Right atrium auricular region (tissue), 2 donors: ENCODE data around the gene PRKCE. TPM values are rescaled to one million over a fixed set of nuclear protein-coding genes. Genes with fewer than 3 reads are reported as not detected.

Experiments
- DNase-seq: peaks from one replicate; pipeline ENCODE4 v3.0.0-alpha.2; 2019; ENCODE audit warnings: low spot score
- H3K27ac ChIP-seq, 2 donors: fragments of 200-600 bp; sonication (generic); 1 replicate in 1 of 2; 2 replicates in 1 of 2; pipeline ENCODE4 v1.5.1; 2016 to 2019
- H3K27me3 ChIP-seq, 2 donors: fragments of 200-600 bp; sonication (generic); one replicate each; pipeline versions ENCODE4 v1.5.1 to v1.6.0; 2017 to 2019
- H3K36me3 ChIP-seq: fragments of 200-600 bp; sonication (generic); one replicate; pipeline ENCODE4 v1.5.1; 2016
- H3K4me1 ChIP-seq, 2 donors: fragments of 200-600 bp; sonication (generic); one replicate each; pipeline versions ENCODE4 v1.5.1 to v1.6.0; 2017 to 2019
- H3K4me3 ChIP-seq, 2 donors: fragments of 200-600 bp; sonication (generic); 1 replicate in 1 of 2; 2 replicates in 1 of 2; pipeline ENCODE4 v1.5.1; 2017 to 2019; ENCODE audit warnings: mild to moderate bottlenecking in 1 of 2, moderate library complexity in 1 of 2
- H3K9me3 ChIP-seq, 2 donors: fragments of 200-600 bp; sonication (generic); one replicate each; pipeline ENCODE4 v1.5.1; 2019
- total RNA-seq, 2 donors: library from RNA; depleted of rRNA; stranded (reverse); fragments of >200 nt; gene quantifications; one replicate each; pipeline ENCODE4 v1.1.0, GENCODE V29; 2016
- TF ChIP-seq, protein P1 (sequence below), 2 donors: fragments of 200-600 bp; sonication (generic); IDR thresholded peaks; one replicate each; pipeline ENCODE4 v1.5.1; 2019; ENCODE audit warnings: antibody characterized with exemption in 2 of 2

The PRKCE gene
- total RNA-seq, 2 donors from 2014 or later = 7.2 to 11.8 TPM

- Histone ChIP-seq H3K27ac (no peak overlapping the region), H3K36me3 (no peaks in the 10 kb centered on the region), H3K4me1 (peaks cover 0 to 4% of the 10 kb centered on the region in 2 donors), H3K9me3 (no peaks in the 10 kb centered on the region), H3K4me3 (no peak overlapping the region), H3K27me3 (no peaks in the 10 kb centered on the region)
- peak; percentile 21 for DNase-seq
- TF ChIP-seq, protein P1, sequence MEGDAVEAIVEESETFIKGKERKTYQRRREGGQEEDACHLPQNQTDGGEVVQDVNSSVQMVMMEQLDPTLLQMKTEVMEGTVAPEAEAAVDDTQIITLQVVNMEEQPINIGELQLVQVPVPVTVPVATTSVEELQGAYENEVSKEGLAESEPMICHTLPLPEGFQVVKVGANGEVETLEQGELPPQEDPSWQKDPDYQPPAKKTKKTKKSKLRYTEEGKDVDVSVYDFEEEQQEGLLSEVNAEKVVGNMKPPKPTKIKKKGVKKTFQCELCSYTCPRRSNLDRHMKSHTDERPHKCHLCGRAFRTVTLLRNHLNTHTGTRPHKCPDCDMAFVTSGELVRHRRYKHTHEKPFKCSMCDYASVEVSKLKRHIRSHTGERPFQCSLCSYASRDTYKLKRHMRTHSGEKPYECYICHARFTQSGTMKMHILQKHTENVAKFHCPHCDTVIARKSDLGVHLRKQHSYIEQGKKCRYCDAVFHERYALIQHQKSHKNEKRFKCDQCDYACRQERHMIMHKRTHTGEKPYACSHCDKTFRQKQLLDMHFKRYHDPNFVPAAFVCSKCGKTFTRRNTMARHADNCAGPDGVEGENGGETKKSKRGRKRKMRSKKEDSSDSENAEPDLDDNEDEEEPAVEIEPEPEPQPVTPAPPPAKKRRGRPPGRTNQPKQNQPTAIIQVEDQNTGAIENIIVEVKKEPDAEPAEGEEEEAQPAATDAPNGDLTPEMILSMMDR (IDR thresholded peaks at IDR 0.05) = no peak
These were observed 293.8 kb downstream of the PRKCE start for GRCh38 chr2:45945302-45945717.

GRCh38 chr2:45946023-45946422 lies 294.5 kb downstream of the PRKCE start:
- DNase-seq = peak; percentile 13
- TF ChIP-seq, protein P1 (IDR thresholded peaks at IDR 0.05) = no peak
- H3K36me3 ChIP-seq = no peaks in the 10 kb centered on the region
- H3K9me3 ChIP-seq = no peaks in the 10 kb centered on the region
- peaks cover 0 to 11% of the 10 kb centered on the region in 2 donors for H3K4me1 ChIP-seq
- H3K27ac ChIP-seq = no peak overlapping the region
- H3K4me3 ChIP-seq = no peak overlapping the region
- H3K27me3 ChIP-seq = no peaks in the 10 kb centered on the region

- no peaks in the 10 kb centered on the region for H3K36me3 ChIP-seq
- no peaks in the 10 kb centered on the region for H3K27me3 ChIP-seq
- DNase-seq = peak; percentile 30
- H3K27ac ChIP-seq = no peak overlapping the region
- H3K4me1 ChIP-seq = peaks cover 0 to 14% of the 10 kb centered on the region in 2 donors
- H3K9me3 ChIP-seq = no peaks in the 10 kb centered on the region
- no peak overlapping the region for H3K4me3 ChIP-seq
- TF ChIP-seq, protein P1 (IDR thresholded peaks at IDR 0.05) = no peak
These were observed 299.1 kb downstream of the PRKCE start for GRCh38 chr2:45950606-45951005.

- H3K27me3 ChIP-seq = no peaks in the 10 kb centered on the region
- peaks cover 0 to 14% of the 10 kb centered on the region in 2 donors for H3K4me1 ChIP-seq
- TF ChIP-seq, protein P1 (IDR thresholded peaks at IDR 0.05) = no peak
- H3K9me3 ChIP-seq = no peaks in the 10 kb centered on the region
- no peak overlapping the region for H3K27ac ChIP-seq
- peak; percentile 11 for DNase-seq
- H3K4me3 ChIP-seq = no peak overlapping the region
- no peaks in the 10 kb centered on the region for H3K36me3 ChIP-seq
These were observed 299.7 kb downstream of the PRKCE start for GRCh38 chr2:45951025-45951727.

GRCh38 chr2:45952591-45952990 lies 301.1 kb downstream of the PRKCE start:
- TF ChIP-seq, protein P1 (IDR thresholded peaks at IDR 0.05) = no peak
- DNase-seq = no peak
- H3K27ac ChIP-seq = no peak overlapping the region
- no peak overlapping the region for H3K4me3 ChIP-seq
- H3K36me3 ChIP-seq = no peaks in the 10 kb centered on the region
- H3K4me1 ChIP-seq = peaks cover 0 to 14% of the 10 kb centered on the region in 2 donors
- no peaks in the 10 kb centered on the region for H3K27me3 ChIP-seq
- no peaks in the 10 kb centered on the region for H3K9me3 ChIP-seq
